Panc1 (cell line): ENCODE measurements around the gene SATB1.

Source experiments
- CTCF ChIP-seq: fragments of 450-650 bp; IDR thresholded peaks from 2 replicates; pipeline ENCODE4 v1.5.1; 2017; ENCODE audit warnings: mild to moderate bottlenecking
- POLR2AphosphoS5 ChIP-seq: IDR thresholded peaks from 2 replicates; pipeline ENCODE4 v1.6.1; 2012; ENCODE audit warnings: mild to moderate bottlenecking, low read depth, low read length, moderate library complexity
- REST ChIP-seq, 2 experiments: IDR thresholded peaks; 2 replicates each; pipeline ENCODE4 v1.6.1; 2011 to 2012; ENCODE audit warnings: low read depth in 2 of 2, control low read depth in 1 of 2, low read length in 1 of 2, mild to moderate bottlenecking in 1 of 2, moderate library complexity in 1 of 2; ENCODE audit not compliant: insufficient read depth in 1 of 2
- SIN3A ChIP-seq: IDR thresholded peaks from 2 replicates; pipeline ENCODE4 v1.6.1; 2012; ENCODE audit warnings: low read depth, mild to moderate bottlenecking, low read length, moderate library complexity, borderline replicate concordance; ENCODE audit not compliant: insufficient read depth
- TCF7L2 ChIP-seq: IDR thresholded peaks from 2 replicates; pipeline ENCODE4 v1.6.1; 2011; ENCODE audit warnings: mild to moderate bottlenecking, low read depth, low read length, inconsistent platforms

GRCh38 chr3:18434711-18435110 lies 9.6 kb upstream of the SATB1 start:
- TF ChIP-seq CTCF (no peak), SIN3A (no peak), POLR2AphosphoS5 (no peak), REST (IDR thresholded peaks at IDR 0.05; ENCODE audit: insufficient read depth in 1 of 2, low read depth in 2 of 2, low read length in 1 of 2) (no peak), TCF7L2 (no peak)
